VCaP (cell line): ENCODE measurements around the gene MECP2.

Experiments used
- H3K27ac ChIP-seq: fragments of 450-650 bp; 2 replicates; pipeline ENCODE4 v1.5.1; 2017
- CTCF ChIP-seq: fragments of 450-650 bp; conservative IDR thresholded peaks from 2 replicates; pipeline ENCODE4 v1.5.1; 2017; ENCODE audit warnings: mild to moderate bottlenecking, moderate library complexity

MECP2 gene

DNA sequence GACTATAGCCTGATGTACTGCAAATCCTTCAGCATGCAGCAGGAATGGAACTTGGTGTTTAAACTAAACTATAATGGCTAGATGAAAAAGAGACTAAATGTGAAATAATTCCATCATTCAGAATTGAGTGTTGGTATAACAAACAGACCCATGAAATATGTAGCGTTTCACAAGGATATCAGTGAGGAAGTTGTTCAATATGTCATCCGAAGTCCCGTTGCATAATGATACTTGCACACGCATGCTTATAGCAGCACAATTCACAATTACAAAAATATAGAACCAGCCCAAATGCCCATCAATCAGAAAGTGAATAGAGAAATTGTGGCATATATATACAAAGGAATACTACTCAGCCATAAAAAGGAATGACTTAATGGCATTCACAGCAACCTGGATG is 20.4 kb downstream of the MECP2 start:
- no peak overlapping the region for H3K27ac ChIP-seq

GRCh38 chrX:154074199-154074598 is 23.3 kb downstream of the MECP2 start:
- no peak for TF ChIP-seq CTCF
- H3K27ac ChIP-seq, result no peak overlapping the region

More for the DNA sequence above, 20.4 kb downstream of the MECP2 start:
- no peak for TF ChIP-seq CTCF

DNA sequence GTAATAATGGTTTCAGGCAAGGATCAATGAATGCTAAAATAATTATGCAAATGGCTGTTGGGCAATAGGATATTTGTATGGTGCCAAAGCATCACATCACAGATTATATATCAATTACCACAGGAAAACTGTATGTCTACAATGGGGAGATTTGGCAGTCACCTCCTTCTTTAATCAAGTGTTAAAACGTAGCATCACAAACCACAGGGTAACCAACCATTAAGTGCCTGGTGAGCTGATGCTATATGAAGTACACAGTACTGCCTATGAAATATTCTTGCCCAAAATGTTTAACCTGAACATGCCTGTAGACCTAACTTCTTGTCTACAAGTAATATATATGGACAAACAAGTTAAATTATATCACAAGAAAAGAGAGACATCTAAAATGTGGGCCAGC is 25.3 kb downstream of the MECP2 start:
- no peak overlapping the region for H3K27ac ChIP-seq
- TF ChIP-seq CTCF, result no peak

GRCh38 chrX:154068560-154068959 is 29.0 kb downstream of the MECP2 start:
- no peak overlapping the region for H3K27ac ChIP-seq
- no peak for TF ChIP-seq CTCF

GRCh38 chrX:154064637-154065435 is 32.7 kb downstream of the MECP2 start:
- TF ChIP-seq CTCF, result no peak
- no peak overlapping the region for H3K27ac ChIP-seq

DNA sequence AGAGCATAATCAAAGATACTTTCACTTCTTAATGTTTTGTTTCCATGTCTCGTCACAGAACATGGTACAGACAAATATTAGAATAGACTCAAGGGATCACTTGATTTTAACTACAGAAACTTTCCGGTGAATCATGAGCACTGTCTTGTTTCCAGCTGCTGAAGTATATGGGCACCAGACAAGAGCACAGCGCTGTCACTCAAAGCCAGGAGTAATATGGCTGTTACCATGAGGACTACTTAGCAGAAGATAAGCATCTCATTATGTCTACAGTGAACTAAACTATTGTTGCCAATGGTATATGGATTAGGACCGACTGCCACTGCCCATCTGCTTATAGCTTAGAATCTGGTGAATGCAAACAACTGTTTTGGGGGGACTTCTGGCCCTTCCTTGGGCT is 34.3 kb downstream of the MECP2 start:
- H3K27ac ChIP-seq, result no peak overlapping the region
- TF ChIP-seq CTCF, result no peak

GRCh38 chrX:154061801-154062200 is 35.7 kb downstream of the MECP2 start:
- no peak overlapping the region for H3K27ac ChIP-seq
- TF ChIP-seq CTCF, result no peak
